SK-N-SH (cell line): ENCODE results near the gene CTNNA3. TPM values are rescaled to one million over a fixed set of nuclear protein-coding genes. Genes with fewer than 3 reads are reported as not detected.

Experiments used
- CTCF ChIA-PET: fragments of 300-600, 350-600 bp; formaldehyde crosslinking; extraction: SDS; loops from one replicate; lab custom pipeline; 2021; lab: Yijun Ruan, JAX
- POLR2A ChIA-PET: fragments of 350-600 bp; sonication (Branson Sonifier 250); formaldehyde crosslinking; extraction: SDS; loops from one replicate; lab custom pipeline; 2020; ENCODE audit warnings: antibody characterized with exemption, inconsistent platforms; lab: Yijun Ruan, JAX
- DNase-seq: peaks from one replicate; pipeline ENCODE4 v3.0.0; 2012
- H2AFZ ChIP-seq: fragments of 200-600 bp; sonication (generic); 2 replicates; pipeline ENCODE4 v1.8.1; 2016; ENCODE audit warnings: antibody characterized with exemption, mild to moderate bottlenecking, low read depth
- H3F3A ChIP-seq: fragments of 200-600 bp; sonication (generic); replicated peaks from 2 replicates; pipeline ENCODE3; 2016; ENCODE audit warnings: antibody characterized with exemption, mild to moderate bottlenecking; ENCODE audit not compliant: insufficient read depth
- H3K27ac ChIP-seq, 2 experiments: fragments of 200-500 bp in 1 of 2; fragments of 200-600 bp in 1 of 2; sonication (Bioruptor generic) in 1 of 2; sonication (generic), shearing (Covaris generic) in 1 of 2; 2 replicates each; pipeline versions ENCODE4 v1.5.1 to v1.6.1; 2014 to 2016; ENCODE audit warnings: low read depth in 2 of 2, inconsistent platforms in 1 of 2, low read length in 1 of 2, mild to moderate bottlenecking in 1 of 2, mixed read lengths in 1 of 2
- H3K27me3 ChIP-seq: fragments of 200-600 bp; sonication (generic), shearing (Covaris generic); 2 replicates; pipeline ENCODE4 v1.6.1; 2016; ENCODE audit warnings: mixed run types; ENCODE audit not compliant: insufficient read depth
- H3K36me3 ChIP-seq, 2 experiments: fragments of 200-500 bp in 1 of 2; fragments of 200-600 bp in 1 of 2; sonication (Bioruptor generic) in 1 of 2; sonication (generic) in 1 of 2; replicated peaks in 1 of 2; 2 replicates each; pipeline versions ENCODE3 to v1.5.1; 2014 to 2016; ENCODE audit warnings: low read length in 1 of 2, mild to moderate bottlenecking in 1 of 2; ENCODE audit not compliant: insufficient read depth in 2 of 2, control insufficient read depth in 1 of 2
- H3K4me1 ChIP-seq, 2 experiments: fragments of 200-500 bp in 1 of 2; fragments of 200-600 bp in 1 of 2; sonication (Bioruptor generic) in 1 of 2; sonication (generic), shearing (Covaris generic) in 1 of 2; 2 replicates each; pipeline versions ENCODE4 v1.5.1 to v1.6.1; 2014 to 2016; ENCODE audit warnings: low read depth in 1 of 2, low read length in 1 of 2, mixed run types in 1 of 2; ENCODE audit not compliant: insufficient read depth in 2 of 2, control insufficient read depth in 1 of 2
- H3K4me2 ChIP-seq: fragments of 200-600 bp; sonication (generic), shearing (Covaris generic); 2 replicates; pipeline ENCODE4 v1.6.1; 2017; ENCODE audit warnings: mixed run types
- H3K4me3 ChIP-seq, 2 experiments: fragments of 200-500 bp in 1 of 2; fragments of 200-600 bp in 1 of 2; sonication (Bioruptor generic) in 1 of 2; sonication (generic), shearing (Covaris generic) in 1 of 2; 2 replicates each; pipeline versions ENCODE4 v1.5.1 to v1.8.1; 2014 to 2016; ENCODE audit warnings: low read depth in 2 of 2, inconsistent platforms in 1 of 2, low read length in 1 of 2, mild to moderate bottlenecking in 1 of 2, mixed read lengths in 1 of 2, moderate library complexity in 1 of 2
- H3K79me2 ChIP-seq: fragments of 200-600 bp; sonication (generic); 2 replicates; pipeline ENCODE4 v1.8.1; 2017; ENCODE audit warnings: mild to moderate bottlenecking; ENCODE audit not compliant: insufficient read depth
- H3K9ac ChIP-seq: fragments of 200-600 bp; sonication (generic); 2 replicates; pipeline ENCODE4 v1.6.1; 2017; ENCODE audit warnings: mixed run types
- H3K9me2 ChIP-seq: fragments of 200-600 bp; sonication (generic); 2 replicates; pipeline ENCODE4 v1.6.1; 2017; ENCODE audit warnings: mixed run types
- H3K9me3 ChIP-seq: fragments of 200-600 bp; sonication (generic); 2 replicates; pipeline ENCODE4 v1.6.1; 2017; ENCODE audit warnings: mixed run types, mild to moderate bottlenecking, moderate library complexity
- H4K20me1 ChIP-seq: fragments of 200-600 bp; sonication (generic); 2 replicates; pipeline ENCODE4 v1.6.1; 2017; ENCODE audit warnings: mild to moderate bottlenecking, mixed run types; ENCODE audit not compliant: insufficient read depth
- CHD2 ChIP-seq: fragments of 150-350 bp; IDR thresholded peaks from 2 replicates; pipeline ENCODE4 v1.6.1; 2018; ENCODE audit warnings: low read length; ENCODE audit not compliant: partially characterized antibody
- CTCF ChIP-seq: fragments of 200-600 bp; sonication (generic); IDR thresholded peaks from 2 replicates; pipeline ENCODE4 v1.6.1; 2017; ENCODE audit warnings: antibody characterized with exemption, mild to moderate bottlenecking, moderate library complexity
- FOXM1 ChIP-seq: IDR thresholded peaks from 2 replicates; pipeline ENCODE4 v1.4.0; 2012; ENCODE audit warnings: low read depth, mild to moderate bottlenecking
- GATA2 ChIP-seq: sonication (generic); formaldehyde crosslinking; IDR thresholded peaks from 2 replicates; pipeline ENCODE4 v1.5.0; 2020; ENCODE audit warnings: mild to moderate bottlenecking, missing genetic modification reagents
- IRF3 ChIP-seq: fragments of 150-350 bp; IDR thresholded peaks from 2 replicates; pipeline ENCODE4 v1.6.1; 2016; ENCODE audit warnings: mild to moderate bottlenecking, low read depth, low read length
- JUND ChIP-seq: IDR thresholded peaks from 2 replicates; pipeline ENCODE4 v1.4.0; 2012
- MAX ChIP-seq: IDR thresholded peaks from 2 replicates; pipeline ENCODE4 v1.4.0; 2012; ENCODE audit warnings: low read depth
- MEF2A ChIP-seq: IDR thresholded peaks from 2 replicates; pipeline ENCODE4 v1.4.0; 2012; ENCODE audit warnings: low read depth, borderline replicate concordance
- PBX3 ChIP-seq: IDR thresholded peaks from 2 replicates; pipeline ENCODE4; 2012
- POLR2AphosphoS5 ChIP-seq: IDR thresholded peaks from 2 replicates; pipeline ENCODE4 v1.6.1; 2012; ENCODE audit warnings: low read depth, low read length
- RAD21 ChIP-seq: IDR thresholded peaks from 2 replicates; pipeline ENCODE4 v1.6.1; 2012; ENCODE audit warnings: mild to moderate bottlenecking, low read length
- REST ChIP-seq: IDR thresholded peaks from 2 replicates; pipeline ENCODE4 v1.6.1; 2012; ENCODE audit warnings: mild to moderate bottlenecking, low read depth, low read length, moderate library complexity
- TCF12 ChIP-seq: IDR thresholded peaks from 2 replicates; pipeline ENCODE4 v1.4.0; 2012
- USF2 ChIP-seq: fragments of 150-350 bp; IDR thresholded peaks from 2 replicates; pipeline ENCODE4 v1.6.1; 2017; ENCODE audit warnings: antibody characterized with exemption, low read length, low read depth, borderline replicate concordance
- YY1 ChIP-seq: IDR thresholded peaks from 2 replicates; pipeline ENCODE4 v1.4.0; 2012; ENCODE audit warnings: low read depth, mild to moderate bottlenecking
- ZBTB33 ChIP-seq: IDR thresholded peaks from 2 replicates; pipeline ENCODE4 v1.4.0; 2012; ENCODE audit warnings: low read depth, borderline replicate concordance
- WGBS: methylation state at CpG from one replicate; pipeline ENCODE4 v1.1.6; 2017; ENCODE audit warnings: low lambda C conversion rate; 5-methylcytosine and 5-hydroxymethylcytosine counted together
- polyA plus RNA-seq, 3 experiments: library from polyadenylated mRNA; depleted of rRNA; stranded (reverse); fragments of >200 nt; gene quantifications; 2 replicates each; pipeline ENCODE4 v1.2.3, GENCODE V29; 2012

The CTNNA3 gene
- polyA plus RNA-seq, 1 of the 3 experiments (the other 2 are of a cell fraction): not detected

GRCh38 chr10:66514666-66515065, 1181.3 kb downstream of the CTNNA3 start (continued):
- TF ChIP-seq USF2 (no peak), JUND (no peak), MAX (no peak), FOXM1 (no peak)

GRCh38 chr10:66513504-66513903, 1182.5 kb downstream of the CTNNA3 start:
- CTCF ChIA-PET: no interaction called here
- DNase-seq: no peak

More at GRCh38 chr10:66513504-66513903, 1182.5 kb downstream of the CTNNA3 start:
- no peak overlapping the region for H3K27ac ChIP-seq
- 0% methylated on average over 2 of the region's 2 CpGs for WGBS
- no peaks in the 10 kb centered on the region for H3K36me3 ChIP-seq
- TF ChIP-seq PBX3 (no peak), REST (no peak), GATA2 (no peak), MAX (no peak), USF2 (no peak), JUND (no peak), MEF2A (no peak), RAD21 (no peak), IRF3 (no peak), TCF12 (no peak), YY1 (no peak), CTCF (no peak), CHD2 (no peak), ZBTB33 (no peak), POLR2AphosphoS5 (no peak)
- TF ChIP-seq, all 33 proteins: peak for 0
- Histone ChIP-seq H3K9ac (no peak overlapping the region), H3K79me2 (no peaks in the 10 kb centered on the region), H3F3A (no peaks in the 10 kb centered on the region), H3K4me3 (no peak overlapping the region), H3K9me2 (no peaks in the 10 kb centered on the region; the same call in 1 of the 2 replicates), H3K27me3 (no peaks in the 10 kb centered on the region), H2AFZ (no peak overlapping the region), H3K4me2 (no peak overlapping the region), H3K4me1 (no peaks in the 10 kb centered on the region), H4K20me1 (no peaks in the 10 kb centered on the region), H3K9me3 (no peaks in the 10 kb centered on the region)
- POLR2A ChIA-PET: no interaction called here
